GM12878 (cell line): ENCODE measurements around the gene PISD. TPM values are rescaled to one million over a fixed set of nuclear protein-coding genes. Genes with fewer than 3 reads are reported as not detected.

Source experiments
- ATAC-seq: fragments of 200-7000 bp; cut with Tn5 transposase; 3 replicates; pipeline ENCODE4 v1.9.1; 2020; ENCODE audit warnings: mild to moderate bottlenecking, moderate library complexity
- BruUV-seq: library from RNA; stranded (reverse); fragments of 400-500 nt; replicated peaks from 2 replicates; lab custom pipeline; 2021; lab: Mats Ljungman, UMichigan
- CTCF ChIA-PET: fragments of 300-600 bp; sonication (Branson Sonifier 250); formaldehyde crosslinking; extraction: SDS; loops from one replicate; lab custom pipeline; 2021; ENCODE audit warnings: inconsistent platforms; lab: Yijun Ruan, JAX
- POLR2A ChIA-PET: fragments of 350-600 bp; formaldehyde crosslinking; extraction: SDS; loops from one replicate; lab custom pipeline; 2021; ENCODE audit warnings: inconsistent platforms; lab: Charles Lee
- RAD21 ChIA-PET: fragments of 300-600 bp; sonication (Branson Sonifier 250); formaldehyde crosslinking; loops from one replicate; lab custom pipeline; 2023; ENCODE audit warnings: antibody characterized with exemption; ENCODE audit not compliant: unreplicated experiment; lab: Charles Lee
- SMC1A ChIA-PET: fragments of 300-600 bp; sonication (Branson Sonifier 250); formaldehyde crosslinking; loops from one replicate; lab custom pipeline; 2023; ENCODE audit not compliant: unreplicated experiment, uncharacterized antibody; lab: Charles Lee
- DNase-seq: peaks from one replicate; pipeline ENCODE4 v3.0.0-alpha.2; 2011; ENCODE audit warnings: low read depth, low spot score
- FAIRE-seq: peaks from 3 replicates; lab custom pipeline; 2011; peaks lifted over from hg19 to GRCh38; lab: Jason Lieb, UNC
- H2AFZ ChIP-seq: 2 replicates; pipeline ENCODE4 v1.6.0; 2011; ENCODE audit warnings: low read depth, low read length, control low read depth; ENCODE audit not compliant: control insufficient read depth
- H3K27ac ChIP-seq: 2 replicates; pipeline ENCODE4 v1.5.1; 2011; ENCODE audit warnings: control low read depth; ENCODE audit not compliant: control insufficient read depth, insufficient read depth
- H3K27me3 ChIP-seq, 2 experiments: replicated peaks in 1 of 2; 2 replicates each; pipeline versions ENCODE4 v1.6.0 to v1.6.1; 2011; ENCODE audit warnings: low read length in 1 of 2; ENCODE audit not compliant: control insufficient read depth in 2 of 2, insufficient read depth in 2 of 2
- H3K36me3 ChIP-seq, 2 experiments: 2 replicates each; pipeline ENCODE4 v1.5.1; 2011; ENCODE audit warnings: low read length in 1 of 2; ENCODE audit not compliant: control insufficient read depth in 2 of 2, insufficient read depth in 2 of 2
- H3K4me1 ChIP-seq: 2 replicates; pipeline ENCODE4 v1.6.1; 2011; ENCODE audit warnings: mild to moderate bottlenecking, low read length, moderate library complexity, mixed read lengths; ENCODE audit not compliant: control insufficient read depth, insufficient read depth
- H3K4me2 ChIP-seq: 2 replicates; pipeline ENCODE4 v1.6.0; 2011; ENCODE audit warnings: control low read depth; ENCODE audit not compliant: control insufficient read depth, insufficient read depth
- H3K4me3 ChIP-seq: fragments of 200-600 bp; sonication (generic); 2 replicates; pipeline ENCODE4 v1.5.1; 2016
- H3K79me2 ChIP-seq: 2 replicates; pipeline ENCODE4 v1.6.0; 2011; ENCODE audit warnings: low read length; ENCODE audit not compliant: control insufficient read depth, insufficient read depth
- H3K9ac ChIP-seq: 2 replicates; pipeline ENCODE4 v1.8.0; 2011; ENCODE audit warnings: low read length, control low read depth, mixed read lengths; ENCODE audit not compliant: control insufficient read depth, insufficient read depth
- H3K9me3 ChIP-seq: replicated peaks from 3 replicates; pipeline ENCODE4 v1.5.1; 2011; ENCODE audit warnings: mild to moderate bottlenecking, low read length; ENCODE audit not compliant: control insufficient read depth, insufficient read depth
- H4K20me1 ChIP-seq: 2 replicates; pipeline ENCODE4 v1.6.0; 2011; ENCODE audit not compliant: control insufficient read depth, insufficient read depth
- CBFB ChIP-seq: IDR thresholded peaks from 2 replicates; pipeline ENCODE4 v1.6.1; 2016; ENCODE audit warnings: antibody characterized with exemption, low read depth
- EGR1 ChIP-seq, 2 experiments: IDR thresholded peaks; 1 replicate in 1 of 2; 2 replicates in 1 of 2; pipeline ENCODE4 v1.6.1; 2011 to 2012; ENCODE audit warnings: low read depth in 2 of 2, low read length in 2 of 2, borderline replicate concordance in 1 of 2, mild to moderate bottlenecking in 1 of 2, moderate library complexity in 1 of 2
- ELK1 ChIP-seq: IDR thresholded peaks from 2 replicates; pipeline ENCODE4 v1.6.1; 2012; ENCODE audit warnings: low read depth, low read length, improper control_type of control experiment
- PKNOX1 ChIP-seq: fragments of 450-650 bp; IDR thresholded peaks from 2 replicates; pipeline ENCODE4 v1.6.1; 2016; ENCODE audit warnings: mild to moderate bottlenecking
- RB1 ChIP-seq: fragments of 450-650 bp; formaldehyde crosslinking; IDR thresholded peaks from 2 replicates; pipeline ENCODE4 v1.6.1; 2017; ENCODE audit warnings: mild to moderate bottlenecking, borderline replicate concordance
- RFX5 ChIP-seq: IDR thresholded peaks from 2 replicates; pipeline ENCODE4 v1.6.1; 2011; ENCODE audit warnings: low read depth, low read length, improper control_type of control experiment
- SP1 ChIP-seq: IDR thresholded peaks from one replicate; pipeline ENCODE4 v1.6.1; 2011; ENCODE audit warnings: low read depth, low read length
- SREBF2 ChIP-seq: IDR thresholded peaks from 2 replicates; pipeline ENCODE4 v1.6.1; 2012; ENCODE audit warnings: mild to moderate bottlenecking, low read length
- TCF3 ChIP-seq: IDR thresholded peaks from 2 replicates; pipeline ENCODE4 v1.6.1; 2012; ENCODE audit warnings: low read depth, mild to moderate bottlenecking, low read length, borderline replicate concordance; ENCODE audit not compliant: insufficient read depth
- ZNF687 ChIP-seq: fragments of 450-650 bp; IDR thresholded peaks from 2 replicates; pipeline ENCODE4 v1.6.1; 2017; ENCODE audit warnings: mild to moderate bottlenecking, moderate library complexity
- WGBS: methylation state at CpG from one replicate; pipeline ENCODE4 v1.1.6; 2016; ENCODE audit warnings: low lambda C conversion rate; ENCODE audit not compliant: insufficient replicate concordance, insufficient coverage; ENCODE audit errors: missing lambda C conversion rate; 5-methylcytosine and 5-hydroxymethylcytosine counted together
- in situ Hi-C: fragments of 300-500 bp; cut with MboI; formaldehyde crosslinking; loops from 9 replicates; pipeline ENCODE4 v1.14.3; 2018; ENCODE audit warnings: mixed read lengths
- intact Hi-C: fragments of 100-400 bp; cut with micrococcal nuclease; formaldehyde crosslinking; loops from one replicate; pipeline ENCODE4 v1.14.2; 2022; ENCODE audit not compliant: unreplicated experiment
- polyA plus RNA-seq, 11 experiments: library from polyadenylated mRNA; depleted of rRNA in 4 of 11; unstranded in 6 of 11; stranded (reverse) in 5 of 11; fragments of >200 nt; fragmentation: Nextera tagmentation in 4 of 11; fragmentation: Illumina TruSeq in 1 of 11; extraction: Ambion mirVana in 4 of 11; extraction: Trizol in 1 of 11; gene quantifications; 1 replicate in 1 of 11; 2 replicates in 10 of 11; pipeline versions ENCODE4 v1.2.1 to v1.2.3, GENCODE V29; 2011 to 2016; ENCODE audit warnings: inconsistent platforms in 2 of 11, missing spikeins in 2 of 11, low read depth in 1 of 11
- total RNA-seq, 4 experiments: library from RNA; depleted of rRNA in 3 of 4; stranded (reverse); fragments of >200 nt in 3 of 4; fragmentation: Illumina TruSeq in 1 of 4; extraction: Trizol in 1 of 4; gene quantifications; 2 replicates each; pipeline versions ENCODE4 v1.2.1 to v1.2.3, GENCODE V29; 2013 to 2021
- TF ChIP-seq, protein P1 (sequence below): fragments of 450-650 bp; formaldehyde crosslinking; IDR thresholded peaks from 2 replicates; pipeline ENCODE4 v1.4.0; 2022; ENCODE audit warnings: mild to moderate bottlenecking, moderate library complexity
- TF ChIP-seq, protein P2 (sequence below): fragments of 450-650 bp; IDR thresholded peaks from 2 replicates; pipeline ENCODE4 v1.6.1; 2018; ENCODE audit warnings: borderline replicate concordance, mild to moderate bottlenecking; ENCODE audit not compliant: partially characterized antibody

Gene PISD
- total and polyA plus RNA-seq, 10 of the 15 experiments (the other 5 are each of a cell fraction or from before 2014, with no cell fraction given), result 25.8 to 62.7 (median 45.8) TPM

GRCh38 chr22:31707519-31707918 is 45.5 kb upstream of the PISD start:
- no peak overlapping the region for H3K9ac ChIP-seq
- no peaks in the 10 kb centered on the region for H4K20me1 ChIP-seq
- H3K36me3 ChIP-seq, result peaks cover 14 to 18% of the 10 kb centered on the region in 2 experiments
- no peak overlapping the region for H3K4me2 ChIP-seq
- SMC1A ChIA-PET, result no interaction called here
- no peak overlapping the region for H3K27ac ChIP-seq
- CTCF ChIA-PET, result interaction anchor here (1.4 kb wide), 1 partner anchor 18 kb away, joined by 3 read pairs; no protein-coding TSS in a partner anchor
- H3K4me3 ChIP-seq, result no peak overlapping the region
- DNase-seq, result no peak
- no peaks in the 10 kb centered on the region for H3K9me3 ChIP-seq
- POLR2A ChIA-PET, result no interaction called here
- H2AFZ ChIP-seq, result no peak overlapping the region
- in situ Hi-C loops, result no loop called here
- no peaks in the 10 kb centered on the region for H3K27me3 ChIP-seq
- no peaks in the 10 kb centered on the region for H3K79me2 ChIP-seq
- RAD21 ChIA-PET, result no interaction called here
- no peak for FAIRE-seq
- BruUV-seq, result no TSS peak
- intact Hi-C loops, result no loop called here
- H3K4me1 ChIP-seq, result no peaks in the 10 kb centered on the region
- no peak for ATAC-seq
- WGBS, result 67% methylated on average over 8 of the region's 8 CpGs
- TF ChIP-seq, protein P1, sequence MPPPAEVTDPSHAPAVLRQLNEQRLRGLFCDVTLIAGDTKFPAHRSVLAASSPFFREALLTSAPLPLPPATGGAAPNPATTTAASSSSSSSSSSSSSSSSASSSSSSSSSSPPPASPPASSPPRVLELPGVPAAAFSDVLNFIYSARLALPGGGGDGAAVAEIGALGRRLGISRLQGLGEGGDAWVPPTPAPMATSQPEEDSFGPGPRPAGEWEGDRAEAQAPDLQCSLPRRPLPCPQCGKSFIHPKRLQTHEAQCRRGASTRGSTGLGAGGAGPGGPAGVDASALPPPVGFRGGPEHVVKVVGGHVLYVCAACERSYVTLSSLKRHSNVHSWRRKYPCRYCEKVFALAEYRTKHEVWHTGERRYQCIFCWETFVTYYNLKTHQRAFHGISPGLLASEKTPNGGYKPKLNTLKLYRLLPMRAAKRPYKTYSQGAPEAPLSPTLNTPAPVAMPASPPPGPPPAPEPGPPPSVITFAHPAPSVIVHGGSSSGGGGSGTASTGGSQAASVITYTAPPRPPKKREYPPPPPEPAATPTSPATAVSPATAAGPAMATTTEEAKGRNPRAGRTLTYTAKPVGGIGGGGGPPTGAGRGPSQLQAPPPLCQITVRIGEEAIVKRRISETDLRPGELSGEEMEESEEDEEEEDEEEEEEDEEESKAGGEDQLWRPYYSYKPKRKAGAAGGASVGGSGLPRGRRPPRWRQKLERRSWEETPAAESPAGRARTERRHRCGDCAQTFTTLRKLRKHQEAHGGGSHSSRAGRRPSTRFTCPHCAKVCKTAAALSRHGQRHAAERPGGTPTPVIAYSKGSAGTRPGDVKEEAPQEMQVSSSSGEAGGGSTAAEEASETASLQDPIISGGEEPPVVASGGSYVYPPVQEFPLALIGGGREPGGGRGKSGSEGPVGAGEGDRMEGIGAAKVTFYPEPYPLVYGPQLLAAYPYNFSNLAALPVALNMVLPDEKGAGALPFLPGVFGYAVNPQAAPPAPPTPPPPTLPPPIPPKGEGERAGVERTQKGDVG (CRISPR knock-in tag), result no peak
- no peak for TF ChIP-seq EGR1 (IDR thresholded peaks at IDR 0.05; ENCODE audit: borderline replicate concordance in 1 of 2, low read depth in 2 of 2, low read length in 2 of 2)
- TF ChIP-seq SREBF2, result no peak
- TF ChIP-seq ELK1, result no peak
- TF ChIP-seq TCF3, result no peak
- TF ChIP-seq RFX5, result no peak
- TF ChIP-seq, protein P2, sequence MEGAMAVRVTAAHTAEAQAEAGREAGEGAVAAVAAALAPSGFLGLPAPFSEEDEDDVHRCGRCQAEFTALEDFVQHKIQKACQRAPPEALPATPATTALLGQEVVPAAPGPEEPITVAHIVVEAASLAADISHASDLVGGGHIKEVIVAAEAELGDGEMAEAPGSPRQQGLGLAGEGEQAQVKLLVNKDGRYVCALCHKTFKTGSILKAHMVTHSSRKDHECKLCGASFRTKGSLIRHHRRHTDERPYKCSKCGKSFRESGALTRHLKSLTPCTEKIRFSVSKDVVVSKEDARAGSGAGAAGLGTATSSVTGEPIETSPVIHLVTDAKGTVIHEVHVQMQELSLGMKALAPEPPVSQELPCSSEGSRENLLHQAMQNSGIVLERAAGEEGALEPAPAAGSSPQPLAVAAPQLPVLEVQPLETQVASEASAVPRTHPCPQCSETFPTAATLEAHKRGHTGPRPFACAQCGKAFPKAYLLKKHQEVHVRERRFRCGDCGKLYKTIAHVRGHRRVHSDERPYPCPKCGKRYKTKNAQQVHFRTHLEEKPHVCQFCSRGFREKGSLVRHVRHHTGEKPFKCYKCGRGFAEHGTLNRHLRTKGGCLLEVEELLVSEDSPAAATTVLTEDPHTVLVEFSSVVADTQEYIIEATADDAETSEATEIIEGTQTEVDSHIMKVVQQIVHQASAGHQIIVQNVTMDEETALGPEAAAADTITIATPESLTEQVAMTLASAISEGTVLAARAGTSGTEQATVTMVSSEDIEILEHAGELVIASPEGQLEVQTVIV, result no peak
- no peak for TF ChIP-seq ZNF687
- no peak for TF ChIP-seq SP1
- no peak for TF ChIP-seq CBFB
- TF ChIP-seq RB1, result no peak
- no peak for TF ChIP-seq PKNOX1
